GM12874 (cell line): ENCODE results near the gene RRAD.

Source experiments
- CTCF ChIP-seq: IDR thresholded peaks from 2 replicates; pipeline ENCODE4 v1.5.1; 2011; ENCODE audit warnings: low read depth, mild to moderate bottlenecking, control low read depth, low read length, moderate library complexity; ENCODE audit not compliant: insufficient read depth

The RRAD gene

GRCh38 chr16:66888647-66889615 lies 36.4 kb downstream of the RRAD start:
- TF ChIP-seq CTCF = no peak

GRCh38 chr16:66886914-66887313 lies 38.4 kb downstream of the RRAD start:
- no peak for TF ChIP-seq CTCF

- no peak for TF ChIP-seq CTCF
Measured at GRCh38 chr16:66886321-66886720, 39.0 kb downstream of the RRAD start.

- TF ChIP-seq CTCF = no peak
Measured at GRCh38 chr16:66885491-66885890, 39.8 kb downstream of the RRAD start.

- TF ChIP-seq CTCF = no peak
Measured at GRCh38 chr16:66882702-66883101, 42.6 kb downstream of the RRAD start.

- no peak for TF ChIP-seq CTCF
Measured at GRCh38 chr16:66881964-66882508, 43.3 kb downstream of the RRAD start.

GRCh38 chr16:66881560-66881959 lies 43.8 kb downstream of the RRAD start:
- no peak for TF ChIP-seq CTCF
